K562 (cell line): ENCODE data around the gene SHB. TPM values are rescaled to one million over a fixed set of nuclear protein-coding genes. Genes with fewer than 3 reads are reported as not detected.

Experiments
- ATAC-seq: fragments of 200-7000 bp; cut with Tn5 transposase; 3 replicates; pipeline ENCODE4 v1.9.1; 2020; ENCODE audit warnings: moderate library complexity
- BruUV-seq: library from RNA; stranded (reverse); fragments of 400-500 nt; replicated peaks from 2 replicates; lab custom pipeline; 2021; lab: Mats Ljungman, UMichigan
- CTCF ChIA-PET: fragments of 300-600 bp; formaldehyde crosslinking; extraction: SDS; loops from one replicate; lab custom pipeline; 2021; ENCODE audit warnings: low intra/inter-chr PET ratio; lab: Yijun Ruan, JAX
- POLR2A ChIA-PET: fragments of 300-600, 350-650 bp; sonication (Branson Sonifier 250); formaldehyde crosslinking; extraction: SDS; loops from one replicate; lab custom pipeline; 2021; ENCODE audit warnings: antibody characterized with exemption, inconsistent platforms; lab: Yijun Ruan, JAX
- DNase-seq, 4 experiments: peaks; one replicate each; pipeline versions ENCODE4 v3.0.0 to v3.0.0-alpha.2; 2011 to 2018; ENCODE audit warnings: low spot score in 3 of 4, mixed read lengths in 3 of 4; ENCODE audit errors: extremely low read depth in 1 of 4
- FAIRE-seq: peaks from 2 replicates; lab custom pipeline; 2011; peaks lifted over from hg19 to GRCh38; lab: Jason Lieb, UNC
- H2AFZ ChIP-seq: 2 replicates; pipeline ENCODE4 v1.6.0; 2011; ENCODE audit warnings: low read depth, low read length, control low read depth, inconsistent platforms
- H3K27ac ChIP-seq: fragments of 200-600 bp; 3 replicates; pipeline ENCODE4 v1.8.0; 2011; ENCODE audit warnings: low read depth, mild to moderate bottlenecking, control low read depth, inconsistent platforms, low read length, moderate library complexity, mixed read lengths; ENCODE audit errors: extremely low read depth
- H3K27me3 ChIP-seq, 2 experiments: fragments of 300-600 bp in 1 of 2; 2 replicates in 1 of 2; 3 replicates in 1 of 2; pipeline versions ENCODE4 v1.6.0 to v1.8.0; 2011; ENCODE audit warnings: inconsistent platforms in 2 of 2, low read length in 2 of 2, mild to moderate bottlenecking in 1 of 2, mixed read lengths in 1 of 2, moderate library complexity in 1 of 2; ENCODE audit not compliant: control insufficient read depth in 2 of 2, insufficient read depth in 2 of 2
- H3K36me3 ChIP-seq: fragments of 300-600 bp; 3 replicates; pipeline ENCODE4 v1.8.0; 2011; ENCODE audit warnings: mild to moderate bottlenecking, low read length, inconsistent platforms; ENCODE audit not compliant: control insufficient read depth, insufficient read depth
- H3K4me1 ChIP-seq, 2 experiments: fragments of 200-600 bp in 1 of 2; replicated peaks in 1 of 2; 2 replicates in 1 of 2; 3 replicates in 1 of 2; pipeline versions ENCODE4 v1.5.1 to v1.8.0; 2011; ENCODE audit warnings: inconsistent platforms in 2 of 2, low read length in 2 of 2, mild to moderate bottlenecking in 1 of 2, mixed read lengths in 1 of 2, moderate library complexity in 1 of 2; ENCODE audit not compliant: control insufficient read depth in 2 of 2, insufficient read depth in 2 of 2
- H3K4me2 ChIP-seq: 2 replicates; pipeline ENCODE4 v1.6.1; 2011; ENCODE audit warnings: low read length, control low read depth, inconsistent platforms, mixed read lengths; ENCODE audit not compliant: insufficient read depth
- H3K4me3 ChIP-seq: fragments of 200-600 bp; sonication (generic), shearing (Covaris generic); 2 replicates; pipeline ENCODE4 v1.5.1; 2016; ENCODE audit warnings: control low read depth, inconsistent platforms
- H3K79me2 ChIP-seq: fragments of 200-600 bp; 3 replicates; pipeline ENCODE4 v1.8.0; 2011; ENCODE audit warnings: low read length, inconsistent platforms; ENCODE audit not compliant: control insufficient read depth, insufficient read depth
- H3K9ac ChIP-seq, 2 experiments: 2 replicates each; pipeline versions ENCODE4 v1.6.0 to v1.6.1; 2011; ENCODE audit warnings: low read depth in 2 of 2, low read length in 2 of 2, control low read depth in 1 of 2, inconsistent platforms in 1 of 2, mild to moderate bottlenecking in 1 of 2, mixed read lengths in 1 of 2; ENCODE audit not compliant: insufficient read depth in 1 of 2
- H3K9me1 ChIP-seq: one replicate; pipeline ENCODE4 v1.6.0; 2011; ENCODE audit warnings: inconsistent platforms, mild to moderate bottlenecking, low read length, moderate library complexity; ENCODE audit not compliant: control insufficient read depth, insufficient read depth
- H3K9me3 ChIP-seq: replicated peaks from 2 replicates; pipeline ENCODE4 v1.5.1; 2011; ENCODE audit warnings: low read depth, low read length, inconsistent platforms; ENCODE audit not compliant: control insufficient read depth, insufficient read depth
- H4K20me1 ChIP-seq: replicated peaks from 2 replicates; pipeline ENCODE4 v1.6.1; 2011; ENCODE audit warnings: low read length, inconsistent platforms, mixed read lengths; ENCODE audit not compliant: control insufficient read depth, insufficient read depth
- DDX20 ChIP-seq: fragments of 450-650 bp; IDR thresholded peaks from 2 replicates; pipeline ENCODE4 v1.6.1; 2016; ENCODE audit warnings: missing genetic modification characterization, low read depth, mild to moderate bottlenecking, missing compliant biosample characterization, moderate library complexity
- NFIC ChIP-seq: fragments of 450-650 bp; IDR thresholded peaks from 2 replicates; pipeline ENCODE4 v1.6.1; 2017; ENCODE audit warnings: mild to moderate bottlenecking, inconsistent platforms
- U2AF2 ChIP-seq: fragments of 200-400 bp; formaldehyde crosslinking; optimal IDR thresholded peaks from 2 replicates; pipeline ENCODE3; 2017; ENCODE audit warnings: low read depth, mild to moderate bottlenecking, low read length
- ZBTB2 ChIP-seq: fragments of 450-650 bp; IDR thresholded peaks from 2 replicates; pipeline ENCODE4 v1.6.1; 2016; ENCODE audit warnings: antibody characterized with exemption
- in situ Hi-C: fragments of 300-500 bp; cut with MboI; formaldehyde crosslinking; loops from 4 replicates; pipeline ENCODE4 v1.15.0; 2018; ENCODE audit warnings: inconsistent platforms, mixed read lengths
- intact Hi-C: fragments of 100-400 bp; cut with micrococcal nuclease; formaldehyde crosslinking; loops from 2 replicates; pipeline ENCODE4 v1.14.2; 2022
- polyA plus RNA-seq, 8 experiments: library from polyadenylated mRNA; depleted of rRNA in 4 of 8; stranded (reverse) in 5 of 8; unstranded in 3 of 8; fragments of >200 nt; fragmentation: Nextera tagmentation in 2 of 8; fragmentation: Illumina TruSeq in 1 of 8; extraction: Ambion mirVana in 2 of 8; extraction: Trizol in 1 of 8; gene quantifications; 2 replicates each; pipeline versions ENCODE4 v1.2.1 to v1.2.3, GENCODE V29; 2011 to 2014; ENCODE audit warnings: inconsistent platforms in 1 of 8, missing spikeins in 1 of 8
- total RNA-seq, 7 experiments: library from RNA; depleted of rRNA in 6 of 7; stranded (reverse); fragments of >200 nt in 6 of 7; fragmentation: Illumina TruSeq in 2 of 7; extraction: Trizol in 2 of 7; gene quantifications; 2 replicates each; pipeline versions ENCODE4 v1.2.1 to v1.2.3, GENCODE V29; 2011 to 2021; ENCODE audit warnings: low replicate concordance in 1 of 7

Gene SHB
- total and polyA plus RNA-seq, 9 of the 15 experiments (the other 6 are each of a cell fraction or from before 2014, with no cell fraction given): 0.78 to 16.0 (median 5.3) TPM

- Histone ChIP-seq H3K4me3 (no peak overlapping the region), H2AFZ (no peak overlapping the region), H3K36me3 (peaks cover 51% of the 10 kb centered on the region), H3K27me3 (no peaks in the 10 kb centered on the region), H3K27ac (no peak overlapping the region), H4K20me1 (0 out of 2 replicates have a peak, but pooled peaks cover 3% of the 10 kb centered on the region)
- intact Hi-C loops: no loop called here
- TF ChIP-seq NFIC: peak; percentile 24; the same call in 1 of the 2 replicates
- no peak for TF ChIP-seq ZBTB2
- TF ChIP-seq DDX20 (tag): no peak
- no peak for TF ChIP-seq U2AF2
- TF ChIP-seq, all 486 proteins: peak for 1
- Histone ChIP-seq H3K79me2 (peaks cover 2% of the 10 kb centered on the region; the same call in 1 of the 3 replicates), H3K4me1 (no peaks in the 10 kb centered on the region; a peak in 2 of 5 replicates), H3K4me2 (no peak overlapping the region), H3K9me3 (no peaks in the 10 kb centered on the region), H3K9me1 (no peaks in the 10 kb centered on the region), H3K9ac (no peak overlapping the region)
- ATAC-seq: no peak
- ChIA-PET POLR2A (interaction anchor here (1.4 kb wide), 1 partner anchor 13 kb away, joined by 3 read pairs; no protein-coding TSS in a partner anchor), CTCF (no interaction called here)
- in situ Hi-C loops: no loop called here
- DNase-seq: peak in 1 of 4 experiments; percentile 39
- no TSS peak for BruUV-seq
- FAIRE-seq: no peak
Measured at GRCh38 chr9:37889536-37889935, 179.5 kb downstream of the SHB start.
